Osteoblast (primary cell): ENCODE data around the gene LY6G6D. TPM values are rescaled to one million over a fixed set of nuclear protein-coding genes. Genes with fewer than 3 reads are reported as not detected.

Source experiments
- DNase-seq: peaks from one replicate; pipeline ENCODE4 v3.0.0; 2011; ENCODE audit warnings: low spot score, mixed read lengths; ENCODE audit not compliant: insufficient read length; ENCODE audit errors: missing footprints
- H2AFZ ChIP-seq: 2 replicates; pipeline ENCODE4 v1.6.0; 2011; ENCODE audit warnings: mild to moderate bottlenecking, low read length
- H3K27ac ChIP-seq: 2 replicates; pipeline ENCODE4 v1.5.1; 2011; ENCODE audit warnings: mild to moderate bottlenecking, low read depth, low read length, moderate library complexity
- H3K27me3 ChIP-seq: 2 replicates; pipeline ENCODE4 v1.6.0; 2012; ENCODE audit warnings: mild to moderate bottlenecking, control low read depth, inconsistent platforms, low read length, moderate library complexity; ENCODE audit not compliant: insufficient read depth
- H3K36me3 ChIP-seq: 2 replicates; pipeline ENCODE4 v1.5.1; 2011; ENCODE audit warnings: mild to moderate bottlenecking, low read length, control low read depth, moderate library complexity; ENCODE audit not compliant: insufficient read depth
- H3K4me1 ChIP-seq: 2 replicates; pipeline ENCODE4 v1.5.1; 2011; ENCODE audit warnings: mild to moderate bottlenecking, low read length, control low read depth, moderate library complexity; ENCODE audit not compliant: insufficient read depth
- H3K4me2 ChIP-seq: 2 replicates; pipeline ENCODE4 v1.6.0; 2011; ENCODE audit warnings: mild to moderate bottlenecking, low read length; ENCODE audit not compliant: insufficient read depth
- H3K4me3 ChIP-seq: fragments of 200-600 bp; sonication (generic); 3 replicates; pipeline ENCODE4 v1.5.1; 2012; ENCODE audit warnings: mild to moderate bottlenecking, low read length, inconsistent platforms; ENCODE audit not compliant: insufficient read depth
- H3K79me2 ChIP-seq: 2 replicates; pipeline ENCODE4 v1.6.0; 2012; ENCODE audit warnings: mild to moderate bottlenecking, low read length, control low read depth, inconsistent platforms; ENCODE audit not compliant: insufficient read depth
- H3K9me3 ChIP-seq: 2 replicates; pipeline ENCODE4 v1.5.1; 2011; ENCODE audit warnings: low read depth, low read length, control low read depth
- H4K20me1 ChIP-seq: 2 replicates; pipeline ENCODE4 v1.6.0; 2012; ENCODE audit warnings: mild to moderate bottlenecking, low read length, control low read depth; ENCODE audit not compliant: insufficient read depth
- total RNA-seq: library from RNA; depleted of rRNA; stranded (reverse); fragments of >200 nt; gene quantifications from 2 replicates; pipeline ENCODE4 v1.2.3, GENCODE V29; 2012
- TF ChIP-seq, protein P1 (sequence below): IDR thresholded peaks from 2 replicates; pipeline ENCODE4 v1.5.1; 2011; ENCODE audit warnings: mild to moderate bottlenecking, low read depth, low read length, moderate library complexity; ENCODE audit errors: extremely low read depth

The LY6G6D gene
- total RNA-seq, 1 donor, result not detected

DNA sequence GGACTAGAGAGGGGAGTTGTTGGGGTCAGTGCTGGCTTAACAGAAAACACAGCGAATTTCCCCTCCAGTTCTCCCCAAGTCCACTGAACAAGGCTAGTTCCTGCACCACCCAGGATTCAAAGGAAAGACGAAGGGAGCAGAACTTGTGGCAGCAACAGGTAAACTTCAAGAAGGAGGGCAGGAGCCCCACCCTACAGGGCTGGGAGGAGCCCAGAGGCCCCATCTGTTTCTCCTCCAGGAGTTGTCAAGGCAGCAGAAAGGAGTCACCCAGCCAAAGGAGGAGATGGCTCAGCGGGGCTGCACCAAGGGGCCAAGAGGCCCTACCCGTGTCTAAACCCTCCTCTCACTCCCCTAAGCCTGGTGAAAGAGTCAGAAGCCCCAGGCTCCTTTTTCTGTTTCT lies 49.0 kb downstream of the LY6G6D start:
- Histone ChIP-seq H3K9me3 (no peaks in the 10 kb centered on the region), H3K27ac (no peak overlapping the region), H4K20me1 (no peaks in the 10 kb centered on the region), H3K4me1 (peaks cover 4% of the 10 kb centered on the region), H3K4me3 (no peak overlapping the region), H2AFZ (no peak overlapping the region), H3K27me3 (no peaks in the 10 kb centered on the region), H3K4me2 (no peak overlapping the region), H3K36me3 (peaks cover 22% of the 10 kb centered on the region), H3K79me2 (no peaks in the 10 kb centered on the region)
- DNase-seq, result no peak
- TF ChIP-seq, protein P1, sequence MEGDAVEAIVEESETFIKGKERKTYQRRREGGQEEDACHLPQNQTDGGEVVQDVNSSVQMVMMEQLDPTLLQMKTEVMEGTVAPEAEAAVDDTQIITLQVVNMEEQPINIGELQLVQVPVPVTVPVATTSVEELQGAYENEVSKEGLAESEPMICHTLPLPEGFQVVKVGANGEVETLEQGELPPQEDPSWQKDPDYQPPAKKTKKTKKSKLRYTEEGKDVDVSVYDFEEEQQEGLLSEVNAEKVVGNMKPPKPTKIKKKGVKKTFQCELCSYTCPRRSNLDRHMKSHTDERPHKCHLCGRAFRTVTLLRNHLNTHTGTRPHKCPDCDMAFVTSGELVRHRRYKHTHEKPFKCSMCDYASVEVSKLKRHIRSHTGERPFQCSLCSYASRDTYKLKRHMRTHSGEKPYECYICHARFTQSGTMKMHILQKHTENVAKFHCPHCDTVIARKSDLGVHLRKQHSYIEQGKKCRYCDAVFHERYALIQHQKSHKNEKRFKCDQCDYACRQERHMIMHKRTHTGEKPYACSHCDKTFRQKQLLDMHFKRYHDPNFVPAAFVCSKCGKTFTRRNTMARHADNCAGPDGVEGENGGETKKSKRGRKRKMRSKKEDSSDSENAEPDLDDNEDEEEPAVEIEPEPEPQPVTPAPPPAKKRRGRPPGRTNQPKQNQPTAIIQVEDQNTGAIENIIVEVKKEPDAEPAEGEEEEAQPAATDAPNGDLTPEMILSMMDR, result no peak

DNA sequence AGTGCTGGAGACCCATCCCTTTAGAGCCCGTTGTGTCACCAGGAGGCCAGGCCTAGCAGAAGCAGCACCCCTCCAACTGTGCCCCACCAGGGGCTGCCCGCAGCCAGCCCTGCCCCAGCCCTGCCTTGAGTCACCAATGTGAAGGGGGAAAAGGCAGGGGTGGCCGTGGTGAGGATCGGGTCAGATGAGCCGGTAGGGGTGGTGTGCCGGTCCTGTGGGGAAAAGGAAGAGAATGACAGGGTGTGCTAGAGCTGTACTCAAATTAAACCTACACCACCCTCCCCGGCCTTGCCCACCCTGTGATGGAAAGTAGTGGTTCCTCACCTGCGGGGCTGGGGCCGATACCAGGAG lies 50.4 kb downstream of the LY6G6D start:
- no peak overlapping the region for H3K4me2 ChIP-seq
- DNase-seq, result no peak

GRCh38 chr6:31765910-31766794 lies 51.0 kb downstream of the LY6G6D start:
- Histone ChIP-seq H3K79me2 (no peaks in the 10 kb centered on the region), H4K20me1 (no peaks in the 10 kb centered on the region), H3K36me3 (peaks cover 9% of the 10 kb centered on the region), H2AFZ (peak overlapping the region; percentile 84), H3K4me2 (peak overlapping the region; percentile 83), H3K27ac (no peak overlapping the region), H3K27me3 (no peaks in the 10 kb centered on the region), H3K9me3 (no peaks in the 10 kb centered on the region), H3K4me1 (peaks cover 4% of the 10 kb centered on the region), H3K4me3 (peak overlapping the region; percentile 65)
- peak; percentile 74 for DNase-seq
- TF ChIP-seq, protein P1, result no peak

More for the DNA sequence above, 50.4 kb downstream of the LY6G6D start:
- peaks cover 4% of the 10 kb centered on the region for H3K4me1 ChIP-seq
- H3K27ac ChIP-seq, result no peak overlapping the region
- no peaks in the 10 kb centered on the region for H4K20me1 ChIP-seq
- TF ChIP-seq, protein P1, result no peak
- H3K4me3 ChIP-seq, result no peak overlapping the region
- no peaks in the 10 kb centered on the region for H3K27me3 ChIP-seq
- H3K36me3 ChIP-seq, result peaks cover 11% of the 10 kb centered on the region
- no peaks in the 10 kb centered on the region for H3K9me3 ChIP-seq
- no peaks in the 10 kb centered on the region for H3K79me2 ChIP-seq
- no peak overlapping the region for H2AFZ ChIP-seq

GRCh38 chr6:31767096-31767645 lies 52.0 kb downstream of the LY6G6D start:
- Histone ChIP-seq H3K27ac (no peak overlapping the region), H3K4me2 (no peak overlapping the region), H3K4me1 (peaks cover 4% of the 10 kb centered on the region), H3K36me3 (peaks cover 3% of the 10 kb centered on the region), H3K27me3 (no peaks in the 10 kb centered on the region), H3K79me2 (no peaks in the 10 kb centered on the region), H2AFZ (no peak overlapping the region), H3K4me3 (no peak overlapping the region), H3K9me3 (no peaks in the 10 kb centered on the region), H4K20me1 (no peaks in the 10 kb centered on the region)
- TF ChIP-seq, protein P1, result no peak
- peak; percentile 61 for DNase-seq
